ENCODE results near the gene PNMA1. TPM values are rescaled to one million over a fixed set of nuclear protein-coding genes. Genes with fewer than 3 reads are reported as not detected.
A peak's percentile ranks its signal among the peaks of the same experiment; 100 is the strongest.

PNMA1 gene
- polyA plus RNA-seq, 1 donor from 2014 or later, result 205 TPM

GRCh38 chr14:73742520-73743238 lies 28.5 kb upstream of the PNMA1 start:
- no peak overlapping the region for H2AFZ ChIP-seq (ENCODE audit: low read depth, low read length)
- H3K9ac ChIP-seq (ENCODE audit: low read length), result peak overlapping the region; percentile 54
- H3K9me2 ChIP-seq (ENCODE audit: insufficient read depth, low read length), result no peaks in the 10 kb centered on the region
- H3K4me2 ChIP-seq (ENCODE audit: low read length), result no peak overlapping the region
- no peaks in the 10 kb centered on the region for H4K20me1 ChIP-seq (ENCODE audit: insufficient read depth)
- no peaks in the 10 kb centered on the region for H3K27me3 ChIP-seq (ENCODE audit: insufficient read depth, low read depth, low read length)
- peak overlapping the region; percentile 49 for H3K27ac ChIP-seq (ENCODE audit: low read length)
- H3F3A ChIP-seq (ENCODE audit: insufficient read depth, low read length, poor library complexity, severe bottlenecking), result no peaks in the 10 kb centered on the region
- H3K4me3 ChIP-seq (ENCODE audit: low read length), result peak overlapping the region; percentile 22
- no peaks in the 10 kb centered on the region for H3K9me3 ChIP-seq (ENCODE audit: low read length)
- no peak for TF ChIP-seq EP300 (conservative IDR thresholded peaks at IDR 0.05; ENCODE audit: poor library complexity, severe bottlenecking)
- no peak for TF ChIP-seq POLR2AphosphoS5 (IDR thresholded peaks at IDR 0.05)
- TF ChIP-seq TAF1 (IDR thresholded peaks at IDR 0.05; ENCODE audit: low read depth), result no peak
- TF ChIP-seq SMC3 (conservative IDR thresholded peaks at IDR 0.05; ENCODE audit: poor library complexity), result no peak
- no peak for TF ChIP-seq EZH2 (IDR thresholded peaks at IDR 0.05; ENCODE audit: borderline replicate concordance, insufficient read depth, low read length, poor library complexity, severe bottlenecking)
- no peak for TF ChIP-seq CTCF (IDR thresholded peaks at IDR 0.05; ENCODE audit: poor library complexity, severe bottlenecking)
- no peak for TF ChIP-seq REST (IDR thresholded peaks at IDR 0.05; ENCODE audit: borderline replicate concordance)
- TF ChIP-seq MXI1 (conservative IDR thresholded peaks at IDR 0.05; ENCODE audit: poor library complexity, severe bottlenecking), result no peak
- no peak for TF ChIP-seq RAD21 (conservative IDR thresholded peaks at IDR 0.05)
- no peaks in the 10 kb centered on the region for H3K36me3 ChIP-seq (ENCODE audit: insufficient read depth, low read length)
- no peaks in the 10 kb centered on the region for H3K79me2 ChIP-seq (replicated peaks; ENCODE audit: insufficient read depth, low read length)

- H2AFZ ChIP-seq (ENCODE audit: low read depth, low read length), result peak overlapping the region; percentile 48
Observed at GRCh38 chr14:73741876-73742519, 27.8 kb upstream of the PNMA1 start.

More at GRCh38 chr14:73741876-73742519, 27.8 kb upstream of the PNMA1 start:
- Histone ChIP-seq H3K4me2 (ENCODE audit: low read length) (no peak overlapping the region), H3K36me3 (ENCODE audit: insufficient read depth, low read length) (no peaks in the 10 kb centered on the region), H3K9ac (ENCODE audit: low read length) (peak overlapping the region; percentile 54), H3K27ac (ENCODE audit: low read length) (peak overlapping the region; percentile 49), H3K79me2 (replicated peaks; ENCODE audit: insufficient read depth, low read length) (no peaks in the 10 kb centered on the region), H4K20me1 (ENCODE audit: insufficient read depth) (no peaks in the 10 kb centered on the region), H3K27me3 (ENCODE audit: insufficient read depth, low read depth, low read length) (no peaks in the 10 kb centered on the region), H3K4me3 (ENCODE audit: low read length) (peak overlapping the region; percentile 22), H3F3A (ENCODE audit: insufficient read depth, low read length, poor library complexity, severe bottlenecking) (no peaks in the 10 kb centered on the region), H3K9me2 (ENCODE audit: insufficient read depth, low read length) (no peaks in the 10 kb centered on the region), H3K9me3 (ENCODE audit: low read length) (no peaks in the 10 kb centered on the region)
- TF ChIP-seq REST (IDR thresholded peaks at IDR 0.05; ENCODE audit: borderline replicate concordance) (peak; percentile 10), POLR2AphosphoS5 (IDR thresholded peaks at IDR 0.05) (no peak)
